ENCODE results near the gene WDR43.

GRCh38 chr2:28960401-28960800 is 65.9 kb downstream of the WDR43 start:
- TF ChIP-seq EP300 (IDR thresholded peaks at IDR 0.05) (no peak), CTCF (IDR thresholded peaks at IDR 0.05) (no peak)
